ENCODE results near the gene ADARB2. TPM values are rescaled to one million over a fixed set of nuclear protein-coding genes. Genes with fewer than 3 reads are reported as not detected.
"Not testable (repeated sequence)": the region's sequence is repeated elsewhere in the genome, so short reads cannot be mapped to it uniquely, and the experiment has no call there.

The ADARB2 gene
- total and polyA plus RNA-seq, 7 donors, result 0.05 to 0.39 (median 0.15) TPM; not detected in 2

DNA sequence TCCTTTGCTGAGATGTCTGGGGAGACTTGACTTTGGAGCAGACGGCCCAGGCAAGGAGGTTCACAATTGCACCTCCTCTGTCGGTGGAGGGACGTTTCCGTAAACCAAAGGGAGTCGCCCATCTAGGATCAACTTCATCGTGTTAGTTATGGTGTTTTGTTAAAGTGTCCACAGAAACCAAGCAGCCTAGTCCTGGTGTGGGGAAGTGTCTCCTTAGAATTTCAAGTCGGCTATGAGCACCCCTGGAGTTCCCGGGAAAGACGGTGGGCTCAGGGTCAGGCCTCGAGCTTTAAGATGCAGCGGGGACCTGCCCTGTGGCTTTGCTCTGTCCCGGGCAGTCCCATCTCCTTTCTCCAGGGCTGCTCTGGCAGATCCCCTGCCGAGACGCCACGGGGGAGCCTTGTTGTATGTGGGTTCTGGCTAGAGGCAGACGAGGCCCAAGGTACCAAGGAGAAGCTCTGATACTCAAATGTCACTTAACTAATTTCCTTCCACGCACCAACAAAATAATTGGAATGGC is 319.2 kb downstream of the ADARB2 start:
- no peaks in the 10 kb centered on the region for H3K9me3 ChIP-seq
- TF ChIP-seq, protein P1, sequence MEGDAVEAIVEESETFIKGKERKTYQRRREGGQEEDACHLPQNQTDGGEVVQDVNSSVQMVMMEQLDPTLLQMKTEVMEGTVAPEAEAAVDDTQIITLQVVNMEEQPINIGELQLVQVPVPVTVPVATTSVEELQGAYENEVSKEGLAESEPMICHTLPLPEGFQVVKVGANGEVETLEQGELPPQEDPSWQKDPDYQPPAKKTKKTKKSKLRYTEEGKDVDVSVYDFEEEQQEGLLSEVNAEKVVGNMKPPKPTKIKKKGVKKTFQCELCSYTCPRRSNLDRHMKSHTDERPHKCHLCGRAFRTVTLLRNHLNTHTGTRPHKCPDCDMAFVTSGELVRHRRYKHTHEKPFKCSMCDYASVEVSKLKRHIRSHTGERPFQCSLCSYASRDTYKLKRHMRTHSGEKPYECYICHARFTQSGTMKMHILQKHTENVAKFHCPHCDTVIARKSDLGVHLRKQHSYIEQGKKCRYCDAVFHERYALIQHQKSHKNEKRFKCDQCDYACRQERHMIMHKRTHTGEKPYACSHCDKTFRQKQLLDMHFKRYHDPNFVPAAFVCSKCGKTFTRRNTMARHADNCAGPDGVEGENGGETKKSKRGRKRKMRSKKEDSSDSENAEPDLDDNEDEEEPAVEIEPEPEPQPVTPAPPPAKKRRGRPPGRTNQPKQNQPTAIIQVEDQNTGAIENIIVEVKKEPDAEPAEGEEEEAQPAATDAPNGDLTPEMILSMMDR (IDR thresholded peaks at IDR 0.05), result no peak
- WGBS, 3 donors, result 81 to 86% (median 86%) methylated on average over 17 of the region's 17 CpGs
- no peak overlapping the region for H3K4me3 ChIP-seq
- DNase-seq, result no peak
- no peak overlapping the region for H3K27ac ChIP-seq
- intact Hi-C loops (cut with DNase I), result no loop called here
- no peaks in the 10 kb centered on the region for H3K4me1 ChIP-seq
- no peaks in the 10 kb centered on the region for H3K36me3 ChIP-seq (ENCODE audit: insufficient read depth in 1 of 2, low read depth in 1 of 2)
- no peak for ATAC-seq
- H3K27me3 ChIP-seq (ENCODE audit: insufficient read depth in 3 of 3, low read length in 2 of 3), result peaks cover 0 to 3% (median 2%) of the 10 kb centered on the region in 3 donors

DNA sequence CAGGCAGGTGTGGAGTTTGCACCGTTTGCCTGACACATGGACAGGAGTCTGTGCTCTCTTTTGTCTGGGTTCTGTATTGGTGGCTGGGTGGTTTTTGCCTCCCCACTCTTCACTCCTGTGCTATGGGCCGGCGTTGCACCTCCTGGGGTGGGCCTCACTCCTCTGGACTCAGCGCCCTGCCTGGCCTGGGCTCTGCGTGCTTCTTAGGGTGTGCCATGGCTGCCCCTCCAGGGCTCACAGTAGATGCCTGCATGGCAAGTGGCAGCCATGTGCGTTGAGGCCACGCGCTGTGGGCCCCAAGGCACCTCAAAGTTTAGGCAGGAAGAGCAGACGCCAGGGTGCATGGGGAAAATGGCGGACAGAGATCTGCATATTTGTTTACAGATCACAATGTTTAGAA is 319.8 kb downstream of the ADARB2 start:
- WGBS, 3 donors, result 89 to 95% (median 94%) methylated on average over 10 of the region's 10 CpGs
- TF ChIP-seq, protein P1 (IDR thresholded peaks at IDR 0.05), result no peak
- no peaks in the 10 kb centered on the region for H3K9me3 ChIP-seq
- peaks cover 0 to 3% (median 2%) of the 10 kb centered on the region in 3 donors for H3K27me3 ChIP-seq (ENCODE audit: insufficient read depth in 3 of 3, low read length in 2 of 3)
- no peak overlapping the region for H3K4me3 ChIP-seq
- H3K27ac ChIP-seq, result no peak overlapping the region
- ATAC-seq (no peak), DNase-seq (no peak)
- no peaks in the 10 kb centered on the region for H3K36me3 ChIP-seq (ENCODE audit: insufficient read depth in 1 of 2, low read depth in 1 of 2)
- intact Hi-C loops (cut with DNase I), result no loop called here
- H3K4me1 ChIP-seq, result no peaks in the 10 kb centered on the region

DNA sequence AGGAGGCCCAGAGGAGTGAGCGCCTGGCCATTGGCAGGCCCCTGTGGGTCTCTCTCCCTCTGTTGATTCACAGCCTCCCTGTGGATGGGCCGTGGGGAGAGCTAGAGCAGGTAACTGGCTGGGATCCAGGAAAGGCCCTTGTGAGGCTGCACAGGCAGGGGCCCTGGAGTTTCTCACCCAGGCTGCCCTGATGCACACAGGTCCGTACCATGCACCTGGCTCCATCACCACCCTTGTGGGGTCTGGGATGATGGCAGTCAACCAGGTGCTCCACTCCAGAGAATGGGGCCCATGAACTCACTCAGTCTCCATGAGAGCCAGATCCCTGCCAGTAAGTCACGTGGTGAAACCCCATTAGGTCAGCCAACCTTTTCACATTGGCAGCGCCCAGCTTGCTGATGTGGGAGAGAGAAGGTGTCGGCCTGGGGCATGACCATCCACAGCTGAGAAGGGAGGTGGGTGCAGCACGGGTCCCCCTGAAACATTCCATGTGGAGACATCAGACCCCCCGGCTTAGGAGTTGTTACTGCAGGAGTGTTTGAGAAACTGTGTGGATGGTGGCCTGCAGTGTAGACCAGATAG is 320.8 kb downstream of the ADARB2 start:
- Histone ChIP-seq H3K27me3 (ENCODE audit: insufficient read depth in 3 of 3, low read length in 2 of 3) (peaks cover 0 to 3% (median 2%) of the 10 kb centered on the region in 3 donors), H3K4me1 (no peaks in the 10 kb centered on the region), H3K36me3 (ENCODE audit: insufficient read depth in 1 of 2, low read depth in 1 of 2) (no peaks in the 10 kb centered on the region), H3K4me3 (no peak overlapping the region), H3K9me3 (no peaks in the 10 kb centered on the region), H3K27ac (no peak overlapping the region)
- intact Hi-C loops (cut with DNase I), result no loop called here
- DNase-seq (no peak), ATAC-seq (no peak)
- 82 to 92% (median 88%) methylated on average over 8 of the region's 8 CpGs for WGBS, 3 donors
- TF ChIP-seq, protein P1 (IDR thresholded peaks at IDR 0.05), result no peak

DNA sequence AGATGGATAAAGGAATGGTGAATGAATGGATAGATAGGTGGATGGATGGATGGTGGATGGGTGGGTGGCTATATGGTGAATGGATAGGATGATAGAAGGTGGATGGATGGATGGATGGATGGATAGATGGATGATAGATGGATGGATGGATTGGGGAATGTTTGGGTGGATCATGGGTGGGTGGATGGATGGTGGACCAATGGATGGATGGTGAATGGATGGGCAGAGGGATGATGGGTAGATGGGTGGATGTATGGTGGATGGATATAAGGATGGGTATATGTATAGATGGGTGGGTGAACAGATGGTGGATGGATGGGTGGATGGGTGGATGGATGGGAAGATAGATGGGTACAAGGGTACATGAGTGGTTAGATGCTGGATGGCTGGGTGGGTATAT is 322.4 kb downstream of the ADARB2 start:
- TF ChIP-seq, protein P1 (IDR thresholded peaks at IDR 0.05), result no peak

DNA sequence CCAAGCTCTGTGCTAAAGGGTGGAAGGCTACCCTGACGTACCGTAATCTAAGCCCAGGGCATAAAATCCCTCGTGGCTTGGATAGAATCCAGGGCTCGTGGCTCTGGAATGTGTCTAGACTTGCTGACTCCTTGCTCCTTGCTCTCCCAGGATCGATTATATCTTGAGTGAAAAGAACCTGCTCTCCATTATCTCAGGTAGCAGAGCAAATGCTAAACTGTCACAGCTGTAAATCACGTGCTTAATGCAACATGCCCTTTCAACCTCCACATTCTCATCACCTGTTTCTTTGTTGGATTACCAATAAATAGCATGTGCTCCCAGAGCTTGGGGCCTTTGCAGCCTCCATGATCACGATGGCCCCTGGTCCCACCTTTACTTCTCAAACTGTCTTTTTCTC is 323.0 kb downstream of the ADARB2 start:
- ATAC-seq; H3K27ac ChIP-seq; H3K4me1 ChIP-seq; H3K9me3 ChIP-seq; intact Hi-C loops (cut with DNase I); H3K36me3 ChIP-seq (ENCODE audit: insufficient read depth in 1 of 2, low read depth in 1 of 2); DNase-seq; H3K4me3 ChIP-seq; H3K27me3 ChIP-seq (ENCODE audit: insufficient read depth in 3 of 3, low read length in 2 of 3): not testable (repeated sequence)
- 40 to 52% (median 48%) methylated on average over 7 of the region's 7 CpGs for WGBS, 3 donors

More for the DNA sequence above, 322.4 kb downstream of the ADARB2 start:
- Histone ChIP-seq H3K9me3 (no peaks in the 10 kb centered on the region), H3K36me3 (ENCODE audit: insufficient read depth in 1 of 2, low read depth in 1 of 2) (no peaks in the 10 kb centered on the region), H3K4me3 (no peak overlapping the region), H3K4me1 (no peaks in the 10 kb centered on the region), H3K27me3 (ENCODE audit: insufficient read depth in 3 of 3, low read length in 2 of 3) (peaks cover 0 to 3% (median 2%) of the 10 kb centered on the region in 3 donors), H3K27ac (no peak overlapping the region)
- intact Hi-C loops (cut with DNase I), result no loop called here
- ATAC-seq (no peak), DNase-seq (no peak)
